Upper lobe of right lung (tissue), 1 donor: ENCODE measurements around the gene LRRC31. TPM values are rescaled to one million over a fixed set of nuclear protein-coding genes. Genes with fewer than 3 reads are reported as not detected.

Experiments
- ATAC-seq: fragments of 200-7000 bp; cut with Tn5 transposase; one replicate; pipeline ENCODE4 v1.9.1; 2020; ENCODE audit warnings: mild to moderate bottlenecking, moderate library complexity
- DNase-seq: peaks from one replicate; pipeline ENCODE4 v3.0.0-alpha.2; 2020
- H3K27ac ChIP-seq: fragments of 200-600 bp; one replicate; pipeline ENCODE4 v1.8.0; 2022
- H3K27me3 ChIP-seq: fragments of 200-600 bp; one replicate; pipeline ENCODE4 v1.8.0; 2022; ENCODE audit warnings: mild to moderate bottlenecking
- H3K36me3 ChIP-seq: fragments of 200-600 bp; one replicate; pipeline ENCODE4 v1.8.0; 2022
- H3K4me1 ChIP-seq: fragments of 200-600 bp; one replicate; pipeline ENCODE4 v1.8.0; 2022
- H3K4me3 ChIP-seq: fragments of 200-600 bp; one replicate; pipeline ENCODE4 v1.8.0; 2022; ENCODE audit warnings: mild to moderate bottlenecking
- H3K9me3 ChIP-seq: fragments of 200-600 bp; one replicate; pipeline ENCODE4 v1.8.0; 2022
- intact Hi-C: fragments of 100-400 bp; cut with DNase I; formaldehyde crosslinking; loops from one replicate; pipeline ENCODE4 v1.11.0; 2022
- total RNA-seq: library from RNA; stranded (reverse); fragmentation: NEBNext Ultra II Directional; extraction: Animal tissue kit (Norgen Biotek cat#: 25700); gene quantifications from one replicate; pipeline ENCODE4 v1.2.1, GENCODE V29; 2021
- TF ChIP-seq, protein P1 (sequence below): fragments of 200-600 bp; IDR thresholded peaks from one replicate; pipeline ENCODE4 v1.8.0; 2022; ENCODE audit warnings: antibody characterized with exemption
- donor health status: DM: no; HTN: yes; CAD: no; lungs with severe emphysema.

The LRRC31 gene
- total RNA-seq, 1 donor from 2014 or later: 1.7 TPM

DNA sequence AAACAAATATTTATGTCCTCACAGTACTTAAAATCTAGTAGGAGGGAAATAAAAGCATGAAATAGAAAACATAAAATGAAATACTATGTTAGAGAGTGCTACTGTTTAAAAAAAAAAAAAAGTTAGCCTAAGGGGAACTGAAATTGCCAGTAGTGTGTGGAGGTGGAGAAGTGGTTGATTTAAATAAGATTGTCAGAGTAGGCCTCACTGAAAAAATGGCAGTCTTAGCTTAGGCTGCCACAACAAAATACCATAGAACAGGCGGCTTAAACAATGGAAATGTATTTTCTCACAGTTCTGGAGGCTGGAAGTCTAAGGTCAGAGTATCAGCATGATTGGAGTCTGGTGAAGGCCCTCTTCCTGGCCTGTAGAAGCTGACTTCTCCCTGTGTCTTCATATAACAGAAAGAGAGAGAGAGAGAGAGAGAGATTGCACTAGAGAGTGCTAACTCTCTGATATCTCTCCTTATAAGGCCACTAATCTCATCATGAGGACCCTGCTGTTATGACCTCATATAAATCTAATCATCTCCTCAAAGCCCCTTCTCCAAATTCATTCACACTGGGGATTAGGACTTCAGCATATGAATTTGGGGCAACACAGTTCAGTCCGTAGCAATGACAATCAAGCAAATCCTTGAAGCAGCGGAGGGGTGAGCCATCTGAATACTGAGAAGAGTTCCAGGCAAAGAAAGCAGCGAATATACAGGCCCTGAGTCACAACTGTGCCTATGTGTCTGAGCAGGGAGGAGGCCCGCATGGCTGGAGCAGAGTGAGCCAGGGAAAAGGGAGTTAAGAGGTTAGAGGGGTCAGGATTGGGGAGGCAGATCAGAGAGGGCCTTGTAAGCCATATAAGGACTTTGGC lies 33.4 kb downstream of the LRRC31 start:
- Histone ChIP-seq H3K27ac (peak overlapping the region; percentile 70), H3K9me3 (no peaks in the 10 kb centered on the region), H3K27me3 (no peaks in the 10 kb centered on the region), H3K4me1 (no peaks in the 10 kb centered on the region), H3K36me3 (no peaks in the 10 kb centered on the region), H3K4me3 (no peak overlapping the region)
- intact Hi-C loops: no loop called here
- ATAC-seq (peak; percentile 55), DNase-seq (no peak)
- TF ChIP-seq, protein P1, sequence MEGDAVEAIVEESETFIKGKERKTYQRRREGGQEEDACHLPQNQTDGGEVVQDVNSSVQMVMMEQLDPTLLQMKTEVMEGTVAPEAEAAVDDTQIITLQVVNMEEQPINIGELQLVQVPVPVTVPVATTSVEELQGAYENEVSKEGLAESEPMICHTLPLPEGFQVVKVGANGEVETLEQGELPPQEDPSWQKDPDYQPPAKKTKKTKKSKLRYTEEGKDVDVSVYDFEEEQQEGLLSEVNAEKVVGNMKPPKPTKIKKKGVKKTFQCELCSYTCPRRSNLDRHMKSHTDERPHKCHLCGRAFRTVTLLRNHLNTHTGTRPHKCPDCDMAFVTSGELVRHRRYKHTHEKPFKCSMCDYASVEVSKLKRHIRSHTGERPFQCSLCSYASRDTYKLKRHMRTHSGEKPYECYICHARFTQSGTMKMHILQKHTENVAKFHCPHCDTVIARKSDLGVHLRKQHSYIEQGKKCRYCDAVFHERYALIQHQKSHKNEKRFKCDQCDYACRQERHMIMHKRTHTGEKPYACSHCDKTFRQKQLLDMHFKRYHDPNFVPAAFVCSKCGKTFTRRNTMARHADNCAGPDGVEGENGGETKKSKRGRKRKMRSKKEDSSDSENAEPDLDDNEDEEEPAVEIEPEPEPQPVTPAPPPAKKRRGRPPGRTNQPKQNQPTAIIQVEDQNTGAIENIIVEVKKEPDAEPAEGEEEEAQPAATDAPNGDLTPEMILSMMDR: no peak

DNA sequence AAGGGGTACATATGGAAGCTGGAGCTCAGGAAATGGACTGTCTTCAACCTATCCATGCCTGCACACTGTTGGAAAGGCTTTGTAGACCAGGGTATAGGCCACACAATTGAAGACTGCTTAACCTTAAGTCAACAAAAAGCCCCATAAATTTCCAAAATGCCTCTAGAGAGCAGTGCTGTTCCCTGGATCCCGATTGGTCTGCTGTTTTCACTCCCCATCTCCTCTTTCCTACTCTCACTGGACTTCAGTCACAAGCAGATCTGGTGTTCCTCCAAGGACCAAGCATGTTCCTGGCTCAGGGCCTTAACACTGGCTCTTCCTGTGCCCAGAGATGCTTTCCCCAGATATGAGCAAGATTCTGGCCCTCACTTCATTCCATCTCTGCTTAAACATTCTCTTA lies 34.2 kb downstream of the LRRC31 start:
- ATAC-seq: peak; percentile 36
- Histone ChIP-seq H3K9me3 (no peaks in the 10 kb centered on the region), H3K27ac (no peak overlapping the region), H3K27me3 (no peaks in the 10 kb centered on the region), H3K36me3 (no peaks in the 10 kb centered on the region), H3K4me1 (no peaks in the 10 kb centered on the region), H3K4me3 (no peak overlapping the region)
- no peak for DNase-seq
- TF ChIP-seq, protein P1: no peak
- intact Hi-C loops: no loop called here

DNA sequence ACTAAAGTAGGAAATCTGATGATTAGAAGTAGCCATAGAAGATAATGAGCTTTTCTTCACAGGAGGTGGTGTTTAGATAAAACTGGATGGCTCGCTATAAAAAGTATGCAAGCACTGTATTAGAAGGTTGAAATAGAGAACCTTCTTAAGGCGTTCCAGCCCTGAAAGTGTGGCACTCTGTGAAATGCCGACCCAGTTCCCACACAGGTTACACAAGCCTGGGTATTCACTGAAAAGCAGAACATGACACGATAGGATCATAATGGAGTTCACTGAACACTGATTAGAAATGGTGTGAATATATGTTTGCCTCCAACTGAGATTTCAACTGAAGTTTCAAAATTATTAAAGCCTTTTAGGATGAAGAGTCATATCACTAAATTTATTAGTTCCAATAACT lies 42.0 kb downstream of the LRRC31 start:
- Histone ChIP-seq H3K27me3 (no peaks in the 10 kb centered on the region), H3K4me3 (no peak overlapping the region), H3K9me3 (no peaks in the 10 kb centered on the region), H3K36me3 (no peaks in the 10 kb centered on the region), H3K4me1 (peaks cover 6% of the 10 kb centered on the region), H3K27ac (no peak overlapping the region)
- DNase-seq (no peak), ATAC-seq (peak; percentile 55)
- intact Hi-C loops: no loop called here
- TF ChIP-seq, protein P1: no peak

DNA sequence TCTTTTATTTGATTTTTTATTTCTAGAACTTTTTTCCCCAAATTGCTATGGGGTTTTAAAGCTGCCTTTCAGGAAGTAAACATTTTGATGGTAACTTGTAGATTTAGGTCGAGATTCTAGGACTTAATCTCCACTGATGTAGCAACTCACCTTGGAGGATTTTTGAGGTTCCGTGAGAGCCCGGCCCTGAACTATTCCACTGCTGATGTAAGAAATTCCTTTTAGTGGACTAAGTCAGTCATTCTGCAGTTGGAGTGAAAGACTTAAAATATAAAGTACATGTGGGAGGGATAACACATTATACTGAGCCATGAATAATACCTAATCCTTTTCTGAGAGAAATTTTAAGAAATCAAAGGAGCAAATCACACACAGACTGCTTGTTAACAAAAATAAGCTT lies 44.4 kb downstream of the LRRC31 start:
- intact Hi-C loops: no loop called here
- no peaks in the 10 kb centered on the region for H3K27me3 ChIP-seq
- TF ChIP-seq, protein P1: no peak
- H3K9me3 ChIP-seq: no peaks in the 10 kb centered on the region
- DNase-seq (no peak), ATAC-seq (no peak)
- no peaks in the 10 kb centered on the region for H3K36me3 ChIP-seq
- no peak overlapping the region for H3K4me3 ChIP-seq
- H3K4me1 ChIP-seq: peaks cover 6% of the 10 kb centered on the region
- no peak overlapping the region for H3K27ac ChIP-seq

DNA sequence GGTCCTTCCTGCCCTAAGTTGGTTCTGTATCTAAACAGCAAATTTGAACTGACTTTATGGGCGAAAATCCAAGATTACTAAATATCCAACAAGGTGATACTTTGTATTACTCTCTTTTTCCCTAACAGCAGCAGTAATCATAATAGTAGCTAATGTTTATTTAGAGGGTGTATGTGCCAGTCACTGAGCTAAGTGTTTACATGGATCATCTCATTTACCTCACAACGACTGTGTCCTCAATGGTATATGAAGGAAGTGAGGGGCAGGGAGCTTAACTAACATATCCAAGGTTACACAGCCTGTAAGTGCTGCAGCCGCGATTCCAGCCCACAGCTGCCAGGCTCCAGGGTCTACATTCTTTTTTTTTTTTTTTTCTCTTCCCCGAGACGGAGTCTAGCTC lies 46.8 kb downstream of the LRRC31 start:
- no peak overlapping the region for H3K4me3 ChIP-seq
- intact Hi-C loops: no loop called here
- H3K27ac ChIP-seq: no peak overlapping the region
- no peaks in the 10 kb centered on the region for H3K36me3 ChIP-seq
- H3K4me1 ChIP-seq: no peaks in the 10 kb centered on the region
- H3K27me3 ChIP-seq: no peaks in the 10 kb centered on the region
- TF ChIP-seq, protein P1: no peak
- no peaks in the 10 kb centered on the region for H3K9me3 ChIP-seq
- DNase-seq (no peak), ATAC-seq (no peak)
